Ishikawa (cell line): ENCODE results near the gene LRP8.

ENCODE experiments used
- CEBPB ChIP-seq: IDR thresholded peaks from 2 replicates; pipeline ENCODE4 v1.6.1; 2012
- CREB1 ChIP-seq: IDR thresholded peaks from 2 replicates; pipeline ENCODE4 v1.6.1; 2012; ENCODE audit warnings: low read depth
- EP300 ChIP-seq: IDR thresholded peaks from 2 replicates; pipeline ENCODE4 v1.6.1; 2012; ENCODE audit warnings: borderline replicate concordance
- FOXM1 ChIP-seq: IDR thresholded peaks from 2 replicates; pipeline ENCODE4 v1.6.1; 2012; ENCODE audit warnings: low read depth, borderline replicate concordance
- REST ChIP-seq: IDR thresholded peaks from 2 replicates; pipeline ENCODE4 v1.6.1; 2012; ENCODE audit warnings: low read depth, mild to moderate bottlenecking
- TAF1 ChIP-seq: IDR thresholded peaks from 2 replicates; pipeline ENCODE4 v1.6.1; 2012; ENCODE audit warnings: low read depth, mild to moderate bottlenecking
- TCF12 ChIP-seq: IDR thresholded peaks from 2 replicates; pipeline ENCODE4 v1.6.1; 2012; ENCODE audit warnings: low read depth
- TEAD4 ChIP-seq: IDR thresholded peaks from 2 replicates; pipeline ENCODE4 v1.6.1; 2012
- TF ChIP-seq, protein P1 (sequence below): IDR thresholded peaks from 2 replicates; pipeline ENCODE4 v1.6.1; 2012

DNA sequence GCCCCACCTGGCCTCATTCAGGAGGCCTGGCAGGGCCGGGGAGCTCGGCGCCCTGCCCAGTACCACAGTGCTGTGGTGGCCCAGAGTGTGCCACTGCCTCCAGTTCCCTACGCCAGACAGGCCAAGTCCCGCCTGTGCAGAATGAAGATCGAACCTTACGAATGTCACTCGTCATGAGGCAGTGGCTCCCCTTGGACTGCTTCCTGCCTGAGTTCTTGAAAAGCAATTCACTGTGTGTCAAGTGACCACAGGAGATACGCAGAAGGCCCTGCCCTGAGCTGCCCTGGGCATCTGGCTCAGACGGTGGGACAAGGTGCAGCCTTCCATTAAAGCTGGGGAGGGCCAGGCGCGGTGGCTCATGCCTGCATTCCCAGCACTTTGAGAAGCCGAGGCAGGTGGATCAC lies 49.6 kb upstream of the LRP8 start:
- TF ChIP-seq TAF1 (no peak), REST (no peak), CREB1 (no peak), CEBPB (no peak), TEAD4 (no peak), FOXM1 (no peak), EP300 (no peak), TCF12 (no peak)
- TF ChIP-seq, protein P1, sequence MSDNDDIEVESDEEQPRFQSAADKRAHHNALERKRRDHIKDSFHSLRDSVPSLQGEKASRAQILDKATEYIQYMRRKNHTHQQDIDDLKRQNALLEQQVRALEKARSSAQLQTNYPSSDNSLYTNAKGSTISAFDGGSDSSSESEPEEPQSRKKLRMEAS: no peak
